MM.1S (cell line): ENCODE measurements around the gene KCNQ1.

ENCODE experiments used
- EZH2 ChIP-seq: fragments of 300-600 bp; sonication (generic); optimal IDR thresholded peaks from 2 replicates; pipeline ENCODE3; 2017; ENCODE audit warnings: low read depth, mild to moderate bottlenecking, antibody characterized with exemption, low read length, mixed read lengths
- EZH2phosphoT487 ChIP-seq: fragments of 300-600 bp; sonication (generic); IDR thresholded peaks from 2 replicates; pipeline ENCODE4 v1.6.1; 2018; ENCODE audit warnings: antibody characterized with exemption, low read length
- TF ChIP-seq, protein P1 (sequence below): fragments of 300-600 bp; sonication (generic); IDR thresholded peaks from 2 replicates; pipeline ENCODE4 v1.5.1; 2016; ENCODE audit warnings: antibody characterized with exemption, low read length, mixed read lengths

DNA sequence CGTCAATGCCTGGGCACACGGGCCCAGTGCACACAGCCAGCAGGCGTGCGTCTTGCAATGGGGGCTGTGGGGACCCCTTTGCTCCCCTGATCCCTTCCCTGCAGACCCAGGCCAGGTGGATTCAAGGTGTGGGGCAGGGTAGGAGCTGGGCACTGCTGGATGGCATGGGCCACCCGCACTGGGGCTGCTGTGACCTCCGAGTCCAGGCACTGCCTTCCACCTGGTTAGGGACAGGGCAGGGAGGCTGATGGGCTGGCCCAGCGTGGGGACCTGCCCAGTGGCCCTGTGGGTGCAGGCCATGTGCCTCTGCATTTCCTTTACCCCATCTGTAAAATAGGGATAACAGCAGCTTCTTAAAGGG is 22.9 kb downstream of the KCNQ1 start:
- TF ChIP-seq, protein P1, sequence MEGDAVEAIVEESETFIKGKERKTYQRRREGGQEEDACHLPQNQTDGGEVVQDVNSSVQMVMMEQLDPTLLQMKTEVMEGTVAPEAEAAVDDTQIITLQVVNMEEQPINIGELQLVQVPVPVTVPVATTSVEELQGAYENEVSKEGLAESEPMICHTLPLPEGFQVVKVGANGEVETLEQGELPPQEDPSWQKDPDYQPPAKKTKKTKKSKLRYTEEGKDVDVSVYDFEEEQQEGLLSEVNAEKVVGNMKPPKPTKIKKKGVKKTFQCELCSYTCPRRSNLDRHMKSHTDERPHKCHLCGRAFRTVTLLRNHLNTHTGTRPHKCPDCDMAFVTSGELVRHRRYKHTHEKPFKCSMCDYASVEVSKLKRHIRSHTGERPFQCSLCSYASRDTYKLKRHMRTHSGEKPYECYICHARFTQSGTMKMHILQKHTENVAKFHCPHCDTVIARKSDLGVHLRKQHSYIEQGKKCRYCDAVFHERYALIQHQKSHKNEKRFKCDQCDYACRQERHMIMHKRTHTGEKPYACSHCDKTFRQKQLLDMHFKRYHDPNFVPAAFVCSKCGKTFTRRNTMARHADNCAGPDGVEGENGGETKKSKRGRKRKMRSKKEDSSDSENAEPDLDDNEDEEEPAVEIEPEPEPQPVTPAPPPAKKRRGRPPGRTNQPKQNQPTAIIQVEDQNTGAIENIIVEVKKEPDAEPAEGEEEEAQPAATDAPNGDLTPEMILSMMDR: no peak
- TF ChIP-seq EZH2: no peak
- TF ChIP-seq EZH2phosphoT487: no peak
